GM12864 (cell line): Measurements from ENCODE around the gene TBXAS1.

Source experiments
- DNase-seq: peaks from one replicate; pipeline ENCODE4 v3.0.0-alpha.2; 2011; ENCODE audit warnings: low read depth
- H3K4me3 ChIP-seq: 2 replicates; pipeline ENCODE4 v1.5.1; 2011; ENCODE audit warnings: mild to moderate bottlenecking, low read depth, low read length, control low read depth
- CTCF ChIP-seq: IDR thresholded peaks from 2 replicates; pipeline ENCODE4 v1.5.1; 2011; ENCODE audit warnings: low read depth, mild to moderate bottlenecking, moderate library complexity, low read length, control low read depth, inconsistent platforms; ENCODE audit errors: missing control alignments

The TBXAS1 gene

GRCh38 chr7:139937715-139938114 is 108.7 kb downstream of the TBXAS1 start:
- DNase-seq: no peak
- TF ChIP-seq CTCF: no peak
- H3K4me3 ChIP-seq: no peak overlapping the region

- H3K4me3 ChIP-seq: no peak overlapping the region
- no peak for DNase-seq
- TF ChIP-seq CTCF: no peak
Measured at GRCh38 chr7:139940866-139941265, 111.8 kb downstream of the TBXAS1 start.

DNA sequence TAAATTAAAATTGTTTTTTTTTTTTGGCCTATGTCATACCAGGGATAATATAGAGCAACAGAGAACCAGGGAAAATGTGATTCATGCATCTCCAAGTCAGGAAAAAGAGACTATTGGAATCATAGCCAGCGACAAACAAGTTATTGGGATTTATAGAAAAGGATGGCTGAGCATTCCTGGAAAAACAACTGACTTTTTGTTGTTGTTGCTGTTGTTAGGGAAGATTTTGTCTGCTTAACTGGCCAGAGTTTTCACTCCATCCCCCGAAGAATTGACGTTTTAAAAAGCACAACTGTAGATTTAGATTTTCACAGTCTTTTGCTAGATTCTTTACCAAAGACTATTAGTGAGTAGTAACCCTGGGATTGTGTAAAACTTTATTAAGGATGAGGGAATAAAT is 112.4 kb downstream of the TBXAS1 start:
- no peak for TF ChIP-seq CTCF
- H3K4me3 ChIP-seq: no peak overlapping the region
- no peak for DNase-seq

DNA sequence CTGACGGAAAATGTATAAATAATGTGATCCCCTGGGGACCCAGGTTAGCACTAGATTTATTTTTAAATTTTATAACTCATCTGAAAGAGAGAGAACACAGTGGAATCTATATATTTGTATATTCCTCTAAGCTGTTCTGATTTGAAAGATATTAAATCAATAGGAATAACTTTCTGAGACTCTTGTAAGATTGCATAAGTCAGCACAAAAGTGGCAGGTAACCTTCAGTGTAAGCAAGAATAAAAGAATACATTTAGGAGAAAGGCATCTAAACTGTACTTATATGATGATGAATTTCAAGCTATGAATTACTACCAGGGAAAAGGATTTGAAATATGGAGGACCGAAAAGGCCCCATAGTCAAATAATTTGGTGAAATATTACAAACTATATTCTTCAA is 112.8 kb downstream of the TBXAS1 start:
- no peak for DNase-seq
- H3K4me3 ChIP-seq: no peak overlapping the region
- no peak for TF ChIP-seq CTCF

- H3K4me3 ChIP-seq: no peak overlapping the region
- no peak for TF ChIP-seq CTCF
- DNase-seq: no peak
Measured at GRCh38 chr7:139942636-139943035, 113.6 kb downstream of the TBXAS1 start.

GRCh38 chr7:139943401-139943800 is 114.3 kb downstream of the TBXAS1 start:
- no peak for DNase-seq
- H3K4me3 ChIP-seq: no peak overlapping the region
- TF ChIP-seq CTCF: no peak

DNA sequence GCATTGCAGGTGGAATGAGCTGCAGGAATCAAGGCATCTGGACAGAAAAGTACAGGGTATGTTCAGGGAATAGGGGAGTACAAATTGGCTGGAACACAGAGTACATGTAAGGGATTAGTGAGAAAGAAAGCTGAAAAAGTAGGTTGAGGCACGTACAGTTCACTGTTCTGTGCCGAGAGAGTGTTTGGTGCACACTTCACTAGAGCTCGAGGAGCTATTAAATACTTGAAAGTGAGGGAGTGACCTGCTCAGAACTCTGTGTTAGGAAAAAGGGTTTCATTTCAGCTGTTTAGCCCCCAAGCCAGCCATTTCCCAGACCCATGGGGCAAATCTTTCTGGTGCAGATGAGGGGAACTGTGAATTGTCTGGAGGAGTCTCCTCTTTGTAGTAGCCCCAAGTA is 115.2 kb downstream of the TBXAS1 start:
- DNase-seq: no peak
- no peak overlapping the region for H3K4me3 ChIP-seq
- no peak for TF ChIP-seq CTCF
